RWPE1 (cell line): ENCODE results near the gene PRPF8.

ENCODE experiments used
- CTCF ChIA-PET: fragments of 350-600 bp; sonication (Branson Sonifier 250); formaldehyde crosslinking; extraction: SDS; loops from one replicate; lab custom pipeline; 2021; lab: Yijun Ruan, JAX
- POLR2A ChIA-PET: fragments of 400-600 bp; formaldehyde crosslinking; extraction: SDS; loops from one replicate; lab custom pipeline; 2020; ENCODE audit warnings: antibody characterized with exemption; ENCODE audit not compliant: low non-redundant PET; lab: Yijun Ruan, JAX
- DNase-seq: peaks from one replicate; pipeline ENCODE4 v3.0.0; 2012; ENCODE audit warnings: low spot score
- H3K27ac ChIP-seq: fragments of 450-650 bp; 2 replicates; pipeline ENCODE4 v1.5.1; 2017
- TF ChIP-seq, protein P1 (sequence below): fragments of 450-650 bp; conservative IDR thresholded peaks from 2 replicates; pipeline ENCODE4 v1.5.1; 2017; ENCODE audit warnings: low read depth, mild to moderate bottlenecking

PRPF8 gene

GRCh38 chr17:1651559-1651844 is 33.2 kb downstream of the PRPF8 start:
- POLR2A ChIA-PET = interaction anchor here (1.0 kb wide), 1 partner anchor 63 kb away, joined by 3 read pairs; no protein-coding TSS in a partner anchor
- no peak for DNase-seq
- H3K27ac ChIP-seq = peak overlapping the region; percentile 100
- TF ChIP-seq, protein P1, sequence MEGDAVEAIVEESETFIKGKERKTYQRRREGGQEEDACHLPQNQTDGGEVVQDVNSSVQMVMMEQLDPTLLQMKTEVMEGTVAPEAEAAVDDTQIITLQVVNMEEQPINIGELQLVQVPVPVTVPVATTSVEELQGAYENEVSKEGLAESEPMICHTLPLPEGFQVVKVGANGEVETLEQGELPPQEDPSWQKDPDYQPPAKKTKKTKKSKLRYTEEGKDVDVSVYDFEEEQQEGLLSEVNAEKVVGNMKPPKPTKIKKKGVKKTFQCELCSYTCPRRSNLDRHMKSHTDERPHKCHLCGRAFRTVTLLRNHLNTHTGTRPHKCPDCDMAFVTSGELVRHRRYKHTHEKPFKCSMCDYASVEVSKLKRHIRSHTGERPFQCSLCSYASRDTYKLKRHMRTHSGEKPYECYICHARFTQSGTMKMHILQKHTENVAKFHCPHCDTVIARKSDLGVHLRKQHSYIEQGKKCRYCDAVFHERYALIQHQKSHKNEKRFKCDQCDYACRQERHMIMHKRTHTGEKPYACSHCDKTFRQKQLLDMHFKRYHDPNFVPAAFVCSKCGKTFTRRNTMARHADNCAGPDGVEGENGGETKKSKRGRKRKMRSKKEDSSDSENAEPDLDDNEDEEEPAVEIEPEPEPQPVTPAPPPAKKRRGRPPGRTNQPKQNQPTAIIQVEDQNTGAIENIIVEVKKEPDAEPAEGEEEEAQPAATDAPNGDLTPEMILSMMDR = no peak
- CTCF ChIA-PET = interaction anchor here (0.6 to 1.7 kb wide), 2 partner anchors 18 to 132 kb away, joined by 3 to 6 read pairs; no protein-coding TSS in a partner anchor

DNA sequence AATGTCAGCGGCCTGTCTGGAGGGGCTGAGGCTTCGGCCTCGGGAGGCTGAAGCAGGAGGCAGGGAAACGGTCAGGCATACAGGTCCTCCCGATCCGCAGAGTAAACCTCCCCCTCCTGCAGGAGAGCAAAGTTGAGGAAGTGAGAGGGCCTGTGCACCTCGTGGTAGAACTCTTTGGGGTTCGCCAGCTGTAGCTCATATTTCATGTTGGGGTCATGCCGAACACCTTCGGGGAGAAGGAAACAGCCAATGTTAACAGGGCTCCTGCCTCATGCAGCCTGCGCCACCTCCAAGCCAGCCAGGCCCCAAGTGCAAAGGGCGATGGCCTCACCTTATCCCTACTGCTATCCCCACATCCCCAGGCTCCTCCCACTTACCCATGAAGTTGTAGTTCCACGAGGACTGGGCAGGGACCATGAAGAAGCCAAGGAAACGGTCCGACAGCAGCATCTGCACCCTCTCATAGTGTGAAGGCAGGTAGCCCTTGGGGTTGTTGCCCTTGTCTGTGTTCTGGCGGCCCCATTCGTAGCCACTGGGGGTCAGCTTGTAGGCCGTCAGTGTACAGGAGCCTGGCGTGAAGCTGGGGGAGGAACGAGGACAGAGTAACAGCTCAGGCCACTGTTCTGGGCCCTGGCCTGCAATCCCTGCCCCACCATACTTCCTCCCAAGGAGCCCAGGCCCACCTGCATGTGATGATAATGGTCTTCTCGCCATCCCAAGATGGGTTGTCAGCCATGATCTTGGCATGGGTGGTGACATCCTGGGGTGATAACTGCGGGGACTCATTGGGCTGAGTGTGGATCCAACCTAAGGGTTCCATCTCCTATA is 33.7 kb downstream of the PRPF8 start:
- TF ChIP-seq, protein P1 = no peak
- peak overlapping the region; percentile 100 for H3K27ac ChIP-seq
- POLR2A ChIA-PET = interaction anchor here (1.0 kb wide), 1 partner anchor 63 kb away, joined by 3 read pairs; no protein-coding TSS in a partner anchor
- CTCF ChIA-PET = interaction anchor here (0.6 to 3.2 kb wide), 3 partner anchors 18 to 132 kb away, joined by 3 to 18 read pairs (median 6); no protein-coding TSS in a partner anchor
- no peak for DNase-seq

DNA sequence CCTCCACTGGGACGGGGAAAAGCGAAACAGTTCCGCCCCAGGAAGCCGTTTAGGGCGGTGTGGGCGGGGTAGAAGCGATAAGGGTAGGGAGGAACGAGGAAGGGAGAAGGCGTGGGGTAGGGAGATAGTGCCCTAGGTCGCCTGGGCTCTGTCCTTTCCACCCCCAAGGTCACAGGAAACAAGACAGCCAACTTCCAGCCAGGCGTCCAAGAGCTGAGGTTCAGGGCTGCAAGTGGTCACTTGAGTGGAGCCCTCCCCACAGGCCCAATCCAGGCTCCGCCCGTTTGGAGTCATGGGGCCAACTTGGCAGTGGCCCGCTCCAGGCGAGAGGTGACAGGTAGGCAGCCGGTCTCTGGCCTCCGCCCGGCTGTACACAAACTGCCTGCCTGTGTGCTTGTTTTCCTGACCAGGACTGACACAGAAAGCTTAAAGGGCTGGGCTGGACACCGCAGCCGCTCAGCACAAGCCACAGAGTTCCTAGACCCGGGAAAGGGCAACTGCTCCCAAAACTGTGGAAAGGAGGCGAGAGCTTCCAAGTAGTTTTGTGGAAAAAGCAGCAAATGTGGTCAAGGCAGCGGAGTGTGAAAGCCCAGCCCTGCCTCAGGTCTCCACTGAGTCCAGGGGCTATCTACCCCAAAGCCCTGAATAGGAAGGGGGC is 34.7 kb downstream of the PRPF8 start, which contains the start of gene RILP:
Gene RILP, minus strand, starts transcription at position 23 of the 658 bp plus-strand sequence. CDS start 62 bp downstream, outside the sequence.
- peak; percentile 64 for DNase-seq
- TF ChIP-seq, protein P1 = no peak
- ChIA-PET CTCF (interaction anchor here (0.6 to 3.2 kb wide), 4 partner anchors 19 to 75 kb away, joined by 5 to 18 read pairs (median 6); no protein-coding TSS in a partner anchor), POLR2A (interaction anchor here (0.5 kb wide), 1 partner anchor 11 kb away, joined by 3 read pairs; no protein-coding TSS in a partner anchor)
- H3K27ac ChIP-seq = peak within 1 kb of the TSS; percentile 100

- POLR2A ChIA-PET = interaction anchor here (0.5 kb wide), 3 partner anchors 9 to 60 kb away, joined by 3 to 9 read pairs (median 4); no protein-coding TSS in a partner anchor
- TF ChIP-seq, protein P1 = peak; percentile 91
- peak overlapping the region; percentile 100 for H3K27ac ChIP-seq
- CTCF ChIA-PET = interaction anchor here (0.5 to 3.2 kb wide), 13 partner anchors 8 to 389 kb away, joined by 3 to 18 read pairs (median 4); partner anchors contain the start of gene SLC43A2
- peak; percentile 94 for DNase-seq
Measured at GRCh38 chr17:1648963-1649843, 35.5 kb downstream of the PRPF8 start.

GRCh38 chr17:1648173-1648962 is 36.3 kb downstream of the PRPF8 start:
- TF ChIP-seq, protein P1 = no peak; the same call in 1 of the 2 replicates
- POLR2A ChIA-PET = interaction anchor here (0.5 kb wide), 2 partner anchors 10 to 26 kb away, joined by 3 to 4 read pairs; no protein-coding TSS in a partner anchor
- peak overlapping the region; percentile 100 for H3K27ac ChIP-seq
- CTCF ChIA-PET = interaction anchor here (0.5 to 3.2 kb wide), 13 partner anchors 8 to 389 kb away, joined by 3 to 18 read pairs (median 3); partner anchors contain the start of gene SLC43A2
- no peak for DNase-seq
